Esophagus muscularis mucosa (tissue), 4 donors: Measurements from ENCODE around the gene MRPL55.

Source experiments
- CTCF ChIP-seq, 3 experiments: fragments of 200-600 bp in 2 of 3; fragments of 450-650 bp in 1 of 3; sonication (generic) in 2 of 3; IDR thresholded peaks; one replicate each; pipeline ENCODE4 v1.5.1; 2017 to 2019; ENCODE audit warnings: antibody characterized with exemption in 3 of 3, mild to moderate bottlenecking in 2 of 3, moderate library complexity in 1 of 3
- EP300 ChIP-seq: sonication (generic); formaldehyde crosslinking; IDR thresholded peaks from one replicate; pipeline ENCODE4 v1.6.1; 2017; ENCODE audit warnings: antibody characterized with exemption
- POLR2A ChIP-seq: fragments of 450-650 bp; IDR thresholded peaks from one replicate; pipeline ENCODE4 v1.6.1; 2017; ENCODE audit warnings: antibody characterized with exemption, moderate library complexity, mild to moderate bottlenecking, low read depth
- POLR2AphosphoS5 ChIP-seq, 2 donors: sonication (generic); formaldehyde crosslinking; IDR thresholded peaks; one replicate each; pipeline ENCODE4 v1.6.1; 2017; ENCODE audit warnings: antibody characterized with exemption in 2 of 2

- no peak for TF ChIP-seq EP300
- no peak for TF ChIP-seq CTCF (IDR thresholded peaks at IDR 0.05)
- TF ChIP-seq POLR2A = no peak
- TF ChIP-seq POLR2AphosphoS5 (IDR thresholded peaks at IDR 0.05) = no peak
Measured at GRCh38 chr1:228145463-228146416, 36.6 kb upstream of the MRPL55 start.
